Astrocyte (in vitro differentiated cells and primary cell): Measurements from ENCODE around the gene BPIFB6.

Experiments used
- EZH2 ChIP-seq: IDR thresholded peaks from 2 replicates; pipeline ENCODE4 v1.6.1; 2012; ENCODE audit warnings: mild to moderate bottlenecking, low read length, inconsistent platforms; ENCODE audit not compliant: insufficient read depth
- TF ChIP-seq, protein P1 (sequence below): IDR thresholded peaks from 2 replicates; pipeline ENCODE4 v1.5.1; 2011; ENCODE audit warnings: low read depth, mild to moderate bottlenecking, inconsistent platforms, low read length, moderate library complexity; ENCODE audit not compliant: insufficient read depth

DNA sequence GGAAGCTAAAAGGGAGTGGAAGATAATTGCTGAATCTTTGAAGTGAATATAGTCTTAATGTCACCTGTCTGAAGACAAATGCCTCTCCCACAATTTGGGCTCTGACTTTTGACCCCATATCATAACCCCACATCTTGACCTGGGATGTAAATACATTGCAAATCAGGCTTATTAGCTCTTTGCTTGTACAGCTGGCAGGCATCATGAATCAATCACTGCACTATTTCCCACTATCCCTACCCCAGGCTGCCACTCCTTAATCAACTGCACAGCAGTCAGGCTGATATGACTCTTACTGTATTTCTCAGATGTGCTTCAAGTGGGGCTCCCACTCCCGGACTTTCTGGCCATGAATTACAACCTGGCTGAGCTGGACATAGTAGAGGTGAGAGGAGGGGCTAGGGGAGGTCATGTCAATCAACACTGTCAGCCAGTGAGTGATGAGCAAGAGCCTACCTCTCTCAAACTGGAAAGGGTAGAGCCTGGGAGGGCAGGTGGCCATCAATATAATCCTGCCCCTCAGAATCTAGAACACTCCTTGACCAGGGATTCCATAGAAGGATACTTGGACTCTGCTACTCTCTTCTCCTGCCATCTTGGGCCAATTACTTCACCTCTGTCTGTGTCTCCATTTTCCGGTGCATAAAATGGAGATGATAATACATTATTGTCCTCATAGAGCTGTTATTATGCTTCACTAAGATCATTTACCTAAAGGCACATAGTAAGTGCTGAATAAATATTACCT, 11.7 kb downstream of the BPIFB6 start:
- TF ChIP-seq, protein P1, sequence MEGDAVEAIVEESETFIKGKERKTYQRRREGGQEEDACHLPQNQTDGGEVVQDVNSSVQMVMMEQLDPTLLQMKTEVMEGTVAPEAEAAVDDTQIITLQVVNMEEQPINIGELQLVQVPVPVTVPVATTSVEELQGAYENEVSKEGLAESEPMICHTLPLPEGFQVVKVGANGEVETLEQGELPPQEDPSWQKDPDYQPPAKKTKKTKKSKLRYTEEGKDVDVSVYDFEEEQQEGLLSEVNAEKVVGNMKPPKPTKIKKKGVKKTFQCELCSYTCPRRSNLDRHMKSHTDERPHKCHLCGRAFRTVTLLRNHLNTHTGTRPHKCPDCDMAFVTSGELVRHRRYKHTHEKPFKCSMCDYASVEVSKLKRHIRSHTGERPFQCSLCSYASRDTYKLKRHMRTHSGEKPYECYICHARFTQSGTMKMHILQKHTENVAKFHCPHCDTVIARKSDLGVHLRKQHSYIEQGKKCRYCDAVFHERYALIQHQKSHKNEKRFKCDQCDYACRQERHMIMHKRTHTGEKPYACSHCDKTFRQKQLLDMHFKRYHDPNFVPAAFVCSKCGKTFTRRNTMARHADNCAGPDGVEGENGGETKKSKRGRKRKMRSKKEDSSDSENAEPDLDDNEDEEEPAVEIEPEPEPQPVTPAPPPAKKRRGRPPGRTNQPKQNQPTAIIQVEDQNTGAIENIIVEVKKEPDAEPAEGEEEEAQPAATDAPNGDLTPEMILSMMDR = no peak
- TF ChIP-seq EZH2 = no peak
